CD4-positive, alpha-beta T cell treated with Interleukin-15 for 4 hours (primary cell): ENCODE results near the gene TERC.
"Not testable (repeated sequence)": the region's sequence is repeated elsewhere in the genome, so short reads cannot be mapped to it uniquely, and the experiment has no call there.

Source experiments
- DNase-seq: peaks from one replicate; pipeline ENCODE4 v3.0.0-alpha.2; 2020; ENCODE audit warnings: low spot score

The TERC gene

GRCh38 chr3:169771497-169772304 lies 6.8 kb upstream of the TERC start:
- peak; percentile 89 for DNase-seq

- peak; percentile 62 for DNase-seq
These were observed 4.7 kb upstream of the TERC start, which contains the start of gene ACTRT3 for GRCh38 chr3:169769287-169770181. TSS of gene ACTRT3 (minus strand) at chr3:169769561. CDS start at chr3:169769520, 41 bp downstream.

- peak; percentile 60 for DNase-seq
These were observed 463 bp downstream of the TERC start for GRCh38 chr3:169764312-169764881.

- DNase-seq = no peak
These were observed 4.4 kb downstream of the TERC start for GRCh38 chr3:169760479-169760878.

GRCh38 chr3:169759256-169759655 lies 5.6 kb downstream of the TERC start:
- peak; percentile 55 for DNase-seq

- DNase-seq = no peak
These were observed 6.4 kb downstream of the TERC start for GRCh38 chr3:169758359-169758994.

- DNase-seq = no peak
These were observed 9.4 kb downstream of the TERC start for GRCh38 chr3:169755488-169755887.

- DNase-seq = no peak
These were observed 10.1 kb downstream of the TERC start for GRCh38 chr3:169754711-169755110.

GRCh38 chr3:169751875-169752274 lies 13.0 kb downstream of the TERC start:
- no peak for DNase-seq

- DNase-seq = no peak
These were observed 14.2 kb downstream of the TERC start for GRCh38 chr3:169750665-169751064.

GRCh38 chr3:169748670-169749069 lies 16.2 kb downstream of the TERC start:
- DNase-seq = peak; percentile 4

- DNase-seq = no peak
These were observed 17.9 kb downstream of the TERC start for GRCh38 chr3:169746924-169747323.

GRCh38 chr3:169744366-169745054 lies 20.4 kb downstream of the TERC start:
- DNase-seq = no peak

GRCh38 chr3:169739067-169739466 lies 25.8 kb downstream of the TERC start:
- DNase-seq = no peak

- DNase-seq = not testable (repeated sequence)
These were observed 33.0 kb downstream of the TERC start for GRCh38 chr3:169731857-169732256.

- no peak for DNase-seq
These were observed 42.1 kb downstream of the TERC start for GRCh38 chr3:169722724-169723123.

GRCh38 chr3:169718415-169718814 lies 46.4 kb downstream of the TERC start:
- DNase-seq = not testable (repeated sequence)
